CMK (cell line): Measurements from ENCODE around the gene SYK.
"Not testable (repeated sequence)": the region's sequence is repeated elsewhere in the genome, so short reads cannot be mapped to it uniquely, and the experiment has no call there.

Experiments used
- DNase-seq: peaks from one replicate; pipeline ENCODE4 v3.0.0-alpha.2; 2010; ENCODE audit warnings: low read depth

SYK gene

DNA sequence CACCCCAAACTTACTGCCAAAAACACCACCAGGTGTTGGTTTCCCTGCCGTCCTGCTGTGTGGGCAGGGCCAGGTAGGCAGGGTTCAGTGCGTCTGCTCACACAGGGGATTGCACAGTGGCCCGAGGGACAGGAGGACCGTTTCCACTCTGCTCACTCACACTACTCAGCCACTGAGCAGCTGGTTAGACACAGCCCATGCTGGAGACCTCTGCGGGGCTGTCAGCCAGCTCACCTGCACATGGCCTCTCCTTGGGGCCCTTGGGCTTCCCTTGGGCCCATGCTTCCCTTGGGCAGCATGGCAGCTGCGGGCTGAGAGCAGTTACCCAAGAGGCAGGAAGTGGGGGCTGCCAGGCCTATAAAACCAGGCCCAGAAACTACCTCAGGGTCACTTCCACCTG, 79.0 kb downstream of the SYK start:
- DNase-seq, result no peak

DNA sequence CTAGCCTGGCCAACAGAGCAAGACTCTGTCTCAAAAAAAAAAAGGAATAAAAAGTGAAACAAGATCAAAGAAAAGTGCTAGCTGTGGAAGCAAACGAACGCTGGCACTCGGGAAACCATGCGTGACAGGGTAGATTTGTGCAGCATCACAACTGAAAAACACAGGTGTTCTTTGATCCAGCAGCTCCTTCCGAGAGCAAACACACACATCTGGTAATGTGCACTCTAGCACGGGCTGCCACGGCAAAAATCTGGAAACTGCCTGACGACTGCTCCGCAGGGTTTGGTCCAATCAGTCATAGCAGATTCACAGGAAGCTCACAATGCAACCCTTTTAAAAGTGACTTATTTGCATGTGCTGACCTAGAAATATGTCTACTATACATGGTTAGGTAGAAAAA, 80.0 kb downstream of the SYK start:
- DNase-seq, result no peak

DNA sequence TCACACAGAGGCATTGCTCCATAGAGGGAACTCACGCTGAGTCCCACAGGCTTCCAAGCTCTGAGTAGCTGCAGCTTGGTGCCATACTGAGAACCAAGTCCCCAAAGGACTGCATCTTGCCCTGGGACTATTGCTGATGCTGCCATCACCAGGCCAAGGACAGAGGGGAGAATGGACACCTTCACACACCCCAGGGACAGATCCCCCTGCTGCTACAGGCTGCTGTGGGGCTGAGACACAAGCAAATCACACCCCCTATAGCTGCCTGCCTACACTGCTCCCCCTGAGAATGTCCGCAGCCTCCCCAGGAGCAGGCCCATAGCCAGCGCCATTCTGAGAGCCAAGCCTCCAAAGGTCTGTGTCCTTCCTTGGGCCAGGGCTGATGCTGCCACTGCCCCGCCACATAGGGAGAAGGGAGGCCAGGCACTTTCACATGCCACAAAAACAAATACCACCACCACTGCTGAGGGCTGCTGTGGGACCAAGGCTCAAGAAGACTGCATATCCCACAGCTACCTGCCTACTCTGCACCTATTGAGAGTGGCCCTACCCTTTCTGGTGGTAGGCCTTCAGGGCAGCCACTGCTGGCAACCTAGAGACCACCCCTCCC, 81.5 kb downstream of the SYK start:
- DNase-seq, result no peak

DNA sequence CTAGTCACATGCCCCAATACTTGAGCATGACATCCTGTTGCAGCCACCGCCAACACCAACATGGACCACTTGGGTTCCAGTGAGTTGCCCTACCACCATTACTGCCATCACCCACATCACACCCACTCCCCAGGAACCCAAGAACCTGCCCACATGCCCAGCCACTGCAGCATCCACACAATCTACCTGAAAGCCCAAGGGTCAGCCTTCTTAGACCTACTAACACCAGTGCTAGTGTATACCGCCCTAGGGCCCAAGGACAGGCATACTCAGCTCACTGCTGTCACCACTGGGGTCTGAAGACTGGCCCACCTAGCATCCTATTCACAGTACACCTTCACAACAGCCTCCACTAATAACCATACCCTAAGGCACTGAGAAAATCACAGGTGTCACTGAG, 82.0 kb downstream of the SYK start:
- no peak for DNase-seq

- no peak for DNase-seq
Observed at GRCh38 chr9:90884178-90884577, 82.6 kb downstream of the SYK start.

DNA sequence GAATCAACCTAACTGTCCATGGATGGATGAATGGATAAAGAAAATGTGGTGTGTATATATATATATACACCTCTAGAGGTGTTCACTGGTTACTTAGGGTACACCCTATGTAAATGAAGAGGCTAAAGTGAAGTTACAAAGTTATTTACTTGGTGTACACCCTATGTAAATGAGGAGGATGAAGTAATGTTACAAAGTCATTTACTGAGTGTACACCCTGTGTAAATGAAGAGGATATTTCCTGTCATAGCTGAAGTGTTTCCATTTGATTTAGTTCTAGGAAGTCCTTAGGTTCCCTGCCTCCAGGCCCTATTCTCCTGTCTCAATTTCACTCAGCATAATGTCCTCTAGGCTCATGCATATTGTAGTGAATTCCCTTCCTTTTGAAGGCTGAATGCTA, 85.2 kb downstream of the SYK start:
- not testable (repeated sequence) for DNase-seq

GRCh38 chr9:90888941-90889340, 87.3 kb downstream of the SYK start:
- DNase-seq, result no peak

- DNase-seq, result no peak
Observed at GRCh38 chr9:90890146-90890810, 88.7 kb downstream of the SYK start.

DNA sequence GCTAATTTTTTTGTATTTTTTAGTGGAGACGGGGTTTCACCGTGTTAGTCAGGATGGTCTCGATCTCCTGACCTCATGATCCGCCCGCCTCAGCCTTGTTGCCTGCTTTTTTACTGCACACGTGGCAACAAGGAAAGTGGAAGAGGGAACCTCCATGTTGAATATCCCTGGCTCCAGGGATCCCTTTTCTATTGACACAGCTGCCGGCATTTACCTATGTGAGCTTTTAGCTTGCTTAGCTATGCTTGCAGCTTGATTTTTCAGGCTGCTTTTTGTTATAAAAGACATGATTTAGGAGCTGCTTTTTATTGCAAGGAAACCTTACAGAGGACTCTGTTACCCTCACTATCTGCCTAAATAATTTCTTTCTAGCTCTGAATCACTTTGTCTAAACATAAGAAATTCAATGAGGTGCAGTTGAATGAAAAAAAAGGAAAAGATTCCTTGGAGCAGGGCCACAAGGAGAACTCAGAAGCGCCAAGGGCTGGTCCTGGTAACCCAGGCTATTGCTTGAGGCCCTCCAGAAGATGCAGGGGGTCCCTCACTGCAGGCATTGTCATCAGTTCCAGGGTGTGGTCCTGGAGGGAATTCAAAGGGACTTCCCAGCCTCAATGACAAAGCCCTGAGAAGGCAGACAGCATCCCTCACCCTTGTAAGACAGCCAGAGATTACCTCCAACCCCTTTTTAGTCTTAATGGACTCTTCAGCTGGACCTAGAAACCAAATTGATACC, 89.9 kb downstream of the SYK start:
- DNase-seq, result no peak

- no peak for DNase-seq
Observed at GRCh38 chr9:90892918-90893317, 91.3 kb downstream of the SYK start.

DNA sequence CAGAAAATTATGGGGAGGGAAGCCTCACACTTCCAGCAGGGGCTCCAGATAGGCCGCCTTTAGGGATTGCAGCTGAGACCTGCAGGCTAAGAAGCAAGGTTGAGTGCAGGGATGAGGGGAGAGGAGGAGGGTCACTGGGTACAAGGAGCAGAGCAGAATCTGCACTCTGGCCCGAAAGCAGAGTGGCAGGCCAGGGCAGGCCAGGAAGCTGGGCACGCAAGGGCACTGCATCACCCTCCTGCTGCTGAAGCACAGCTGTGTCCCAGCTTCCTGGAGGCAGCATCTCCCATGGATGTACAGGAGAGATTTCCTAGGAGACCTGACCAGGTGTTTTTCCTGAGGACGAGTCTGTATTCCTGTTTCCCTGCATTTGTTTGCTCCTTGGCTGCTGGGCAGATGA, 92.1 kb downstream of the SYK start:
- no peak for DNase-seq

DNA sequence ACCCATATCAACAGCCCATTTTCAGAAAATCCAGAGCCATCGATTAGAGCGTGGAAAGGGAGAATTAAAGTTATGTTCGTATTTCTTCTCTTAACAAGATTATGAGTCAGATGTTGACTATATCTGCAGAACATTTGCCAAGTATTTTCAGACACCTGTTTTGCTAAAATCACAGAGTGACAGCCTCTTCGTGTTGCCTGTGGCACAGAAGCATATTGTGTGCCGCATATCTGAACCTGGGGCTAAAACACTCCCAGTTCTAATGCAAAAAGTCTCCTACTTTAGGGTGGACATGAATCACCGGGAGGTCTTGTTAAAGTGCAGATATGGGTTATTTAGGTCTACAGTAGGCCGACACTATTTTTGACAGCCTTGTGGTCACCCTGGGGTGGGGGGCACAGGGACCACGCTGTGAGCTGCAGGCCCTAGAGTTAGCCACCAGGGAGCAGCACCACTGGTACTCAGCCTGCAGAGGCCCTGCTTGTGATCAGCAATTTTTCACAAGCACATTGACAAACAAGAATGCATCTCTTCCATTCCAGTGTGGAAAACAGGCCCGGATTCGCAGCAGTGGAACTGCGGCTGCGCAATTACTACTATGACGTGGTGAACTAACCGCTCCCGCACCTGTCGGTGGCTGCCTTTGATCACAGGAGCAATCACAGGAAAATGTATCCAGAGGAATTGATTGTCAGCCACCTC, 93.5 kb downstream of the SYK start:
- no peak for DNase-seq

DNA sequence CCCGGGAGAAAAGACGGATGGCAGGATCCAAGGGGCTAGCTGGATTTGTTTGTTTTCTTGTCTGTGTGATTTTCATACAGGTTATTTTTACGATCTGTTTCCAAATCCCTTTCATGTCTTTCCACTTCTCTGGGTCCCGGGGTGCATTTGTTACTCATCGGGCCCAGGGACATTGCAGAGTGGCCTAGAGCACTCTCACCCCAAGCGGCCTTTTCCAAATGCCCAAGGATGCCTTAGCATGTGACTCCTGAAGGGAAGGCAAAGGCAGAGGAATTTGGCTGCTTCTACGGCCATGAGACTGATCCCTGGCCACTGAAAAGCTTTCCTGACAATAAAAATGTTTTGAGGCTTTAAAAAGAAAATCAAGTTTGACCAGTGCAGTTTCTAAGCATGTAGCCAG, 94.2 kb downstream of the SYK start:
- no peak for DNase-seq

GRCh38 chr9:90896231-90896630, 94.6 kb downstream of the SYK start:
- no peak for DNase-seq

DNA sequence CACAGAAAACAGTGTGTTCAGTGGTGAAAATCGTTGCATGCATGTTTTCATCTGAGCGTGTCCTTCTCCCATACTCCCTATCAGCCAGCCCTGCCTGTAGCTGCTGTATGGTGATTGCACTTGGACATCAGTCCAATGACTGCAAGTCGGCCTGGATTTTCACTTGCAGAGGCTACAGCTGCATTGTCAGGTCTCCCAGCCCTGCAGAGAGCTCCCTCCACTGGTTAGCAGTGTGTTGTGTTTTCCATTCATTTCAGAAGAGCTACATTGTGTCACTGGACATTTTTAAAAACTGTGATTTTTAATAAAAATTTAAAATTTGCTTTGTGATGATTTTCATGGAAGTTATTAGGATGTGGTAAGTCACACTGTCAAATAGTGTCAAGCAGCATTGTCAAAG, 96.6 kb downstream of the SYK start:
- no peak for DNase-seq

DNA sequence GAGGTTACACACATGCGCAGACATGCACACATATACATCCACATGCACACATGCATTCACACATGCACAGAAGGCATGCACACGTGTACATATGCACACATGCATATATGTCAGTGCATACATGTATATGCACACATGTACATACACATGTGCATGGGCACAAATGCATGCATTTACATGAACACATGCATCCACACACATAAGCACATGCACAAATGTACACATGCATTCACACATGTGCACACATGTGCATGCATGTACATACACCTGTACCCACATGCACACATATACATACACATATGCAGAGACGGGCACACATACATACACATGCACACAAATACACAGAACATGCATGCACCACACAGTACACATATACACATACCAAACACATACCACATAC, 97.7 kb downstream of the SYK start:
- DNase-seq, result no peak

DNA sequence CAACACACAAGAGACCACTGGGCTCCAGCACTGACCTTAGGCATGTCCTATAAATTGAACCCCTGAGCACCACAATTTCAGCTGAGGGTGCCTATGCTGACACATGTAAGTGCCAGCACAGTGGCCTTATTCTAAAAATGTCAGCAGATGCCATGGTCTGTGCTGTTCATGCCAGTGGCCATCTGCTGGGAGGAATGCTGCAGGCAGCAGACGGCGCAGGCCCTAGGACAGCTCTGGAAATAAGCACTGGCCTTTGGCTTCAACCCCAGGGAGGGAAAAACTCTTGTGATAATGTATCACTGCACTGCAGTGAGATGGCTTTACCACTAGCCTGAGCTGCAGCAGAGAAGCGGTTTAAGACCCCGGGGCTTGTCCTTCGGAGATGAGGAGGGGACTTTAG, 98.5 kb downstream of the SYK start:
- no peak for DNase-seq

- no peak for DNase-seq
Observed at GRCh38 chr9:90901933-90902332, 100.3 kb downstream of the SYK start.

- no peak for DNase-seq
Observed at GRCh38 chr9:90903766-90904424, 102.3 kb downstream of the SYK start.

- DNase-seq, result no peak
Observed at GRCh38 chr9:90904706-90905478, 103.3 kb downstream of the SYK start.

DNA sequence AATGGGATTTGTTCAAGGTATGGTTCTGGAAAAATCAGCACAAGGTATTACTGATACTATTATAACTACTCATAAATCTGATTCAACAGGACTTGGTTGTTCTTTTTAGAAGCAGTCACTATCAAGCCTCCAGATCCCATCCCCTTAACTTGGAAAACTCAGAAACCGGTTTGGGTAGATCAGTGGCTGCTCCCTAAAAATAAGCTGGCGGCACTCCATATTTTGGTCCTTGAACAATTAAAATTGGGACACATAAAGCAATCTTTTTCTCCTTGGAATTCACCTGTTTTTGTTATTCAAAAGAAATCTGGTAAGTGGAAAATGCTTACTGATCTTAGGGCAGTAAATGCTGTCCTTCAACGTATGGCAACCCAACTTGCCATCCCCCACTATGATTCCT, 104.2 kb downstream of the SYK start:
- no peak for DNase-seq
